HCT116 (cell line): Measurements from ENCODE around the gene INTS6L. TPM values are rescaled to one million over a fixed set of nuclear protein-coding genes. Genes with fewer than 3 reads are reported as not detected.

Source experiments
- ATAC-seq: fragments of 200-7000 bp; cut with Tn5 transposase; 2 replicates; pipeline ENCODE4 v1.9.1; 2020; ENCODE audit warnings: mild to moderate bottlenecking, moderate library complexity
- BruUV-seq: library from RNA; stranded (reverse); fragments of 400-500 nt; replicated peaks from 2 replicates; lab custom pipeline; 2021; lab: Mats Ljungman, UMichigan
- CTCF ChIA-PET: fragments of 300-600 bp; sonication (Branson Sonifier 250); formaldehyde crosslinking; loops from one replicate; lab custom pipeline; 2021; ENCODE audit warnings: antibody characterized with exemption; lab: Charles Lee
- POLR2A ChIA-PET: fragments of 300-600, 350-600 bp; sonication (Branson Sonifier 250); formaldehyde crosslinking; loops from one replicate; lab custom pipeline; 2021; ENCODE audit warnings: antibody characterized with exemption; lab: Charles Lee
- RAD21 ChIA-PET, 2 experiments: fragments of 300-600 bp; sonication (Branson Sonifier 250); formaldehyde crosslinking; loops; one replicate each; lab custom pipeline; 2023; ENCODE audit warnings: low total read pairs in 2 of 2; ENCODE audit not compliant: uncharacterized antibody in 2 of 2, unreplicated experiment in 2 of 2, low non-redundant PET in 1 of 2; lab: Charles Lee
- DNase-seq: peaks from one replicate; pipeline ENCODE4 v3.0.0-alpha.2; 2010; ENCODE audit warnings: low read depth, low spot score
- H2AFZ ChIP-seq: fragments of 200-600 bp; shearing (Covaris generic), sonication (generic); 2 replicates; pipeline ENCODE4 v1.6.1; 2017; ENCODE audit warnings: low read depth, mixed run types, mixed read lengths, antibody characterized with exemption, low read length; ENCODE audit not compliant: poor library complexity, severe bottlenecking
- H3K27ac ChIP-seq: 2 replicates; pipeline ENCODE4 v1.5.1; 2012; ENCODE audit warnings: low read depth, low read length
- H3K27me3 ChIP-seq: fragments of 200-600 bp; sonication (generic); 2 replicates; pipeline ENCODE4 v1.6.1; 2016; ENCODE audit warnings: mixed run types, low read length, mixed read lengths; ENCODE audit not compliant: insufficient read depth
- H3K36me3 ChIP-seq, 2 experiments: fragments of 200-500 bp in 1 of 2; fragments of 200-600 bp in 1 of 2; sonication (Bioruptor generic) in 1 of 2; sonication (generic) in 1 of 2; 2 replicates each; pipeline versions ENCODE4 v1.5.1 to v1.6.1; 2014 to 2016; ENCODE audit warnings: low read length in 2 of 2, inconsistent platforms in 1 of 2, mixed read lengths in 1 of 2, mixed run types in 1 of 2; ENCODE audit not compliant: insufficient read depth in 2 of 2, control insufficient read depth in 1 of 2
- H3K4me1 ChIP-seq, 2 experiments: fragments of 200-600 bp in 1 of 2; sonication (generic) in 1 of 2; 2 replicates each; pipeline versions ENCODE4 v1.5.1 to v1.6.1; 2012 to 2017; ENCODE audit warnings: low read length in 2 of 2, inconsistent platforms in 1 of 2, mild to moderate bottlenecking in 1 of 2, mixed read lengths in 1 of 2, mixed run types in 1 of 2, moderate library complexity in 1 of 2; ENCODE audit not compliant: insufficient read depth in 2 of 2, control insufficient read depth in 1 of 2
- H3K4me2 ChIP-seq: fragments of 200-600 bp; sonication (generic); 2 replicates; pipeline ENCODE4 v1.6.1; 2017; ENCODE audit warnings: mixed run types, low read length, mixed read lengths
- H3K4me3 ChIP-seq, 2 experiments: fragments of 200-600 bp in 1 of 2; sonication (generic) in 1 of 2; replicated peaks in 1 of 2; 2 replicates each; pipeline ENCODE4 v1.5.1; 2011 to 2016; ENCODE audit warnings: low read length in 2 of 2, control low read depth in 1 of 2, low read depth in 1 of 2, mild to moderate bottlenecking in 1 of 2, mixed read lengths in 1 of 2, mixed run types in 1 of 2
- H3K79me2 ChIP-seq: fragments of 200-600 bp; sonication (generic); 2 replicates; pipeline ENCODE4 v1.6.1; 2017; ENCODE audit warnings: mild to moderate bottlenecking, mixed run types, low read length, moderate library complexity, mixed read lengths; ENCODE audit not compliant: insufficient read depth
- H3K9ac ChIP-seq: fragments of 200-600 bp; sonication (generic); 2 replicates; pipeline ENCODE4 v1.6.1; 2016; ENCODE audit warnings: low read length, mixed read lengths
- H3K9me2 ChIP-seq: fragments of 200-600 bp; sonication (generic), shearing (Covaris generic); 2 replicates; pipeline ENCODE4 v1.6.1; 2017; ENCODE audit warnings: mixed run types, mild to moderate bottlenecking, moderate library complexity; ENCODE audit not compliant: insufficient read depth
- H3K9me3 ChIP-seq, 2 experiments: fragments of 200-500 bp in 1 of 2; fragments of 200-600 bp in 1 of 2; sonication (Bioruptor generic) in 1 of 2; sonication (generic) in 1 of 2; 2 replicates each; pipeline ENCODE4 v1.6.1; 2014 to 2017; ENCODE audit warnings: low read length in 2 of 2, mixed read lengths in 2 of 2, inconsistent platforms in 1 of 2, low read depth in 1 of 2, mild to moderate bottlenecking in 1 of 2, mixed run types in 1 of 2, moderate library complexity in 1 of 2; ENCODE audit not compliant: control insufficient read depth in 1 of 2, insufficient read depth in 1 of 2
- H4K20me1 ChIP-seq: fragments of 200-600 bp; sonication (generic), shearing (Covaris generic); 2 replicates; pipeline ENCODE4 v1.6.1; 2017; ENCODE audit warnings: mixed run types, mild to moderate bottlenecking, moderate library complexity; ENCODE audit not compliant: insufficient read depth
- EZH2 ChIP-seq: fragments of 200-600 bp; sonication (generic); IDR thresholded peaks from 2 replicates; pipeline ENCODE4 v1.6.1; 2017; ENCODE audit warnings: antibody characterized with exemption, mixed run types
- EZH2phosphoT487 ChIP-seq: fragments of 200-600 bp; IDR thresholded peaks from 2 replicates; pipeline ENCODE4 v1.6.1; 2018; ENCODE audit warnings: antibody characterized with exemption, borderline replicate concordance
- JUND ChIP-seq: IDR thresholded peaks from 2 replicates; pipeline ENCODE4 v1.6.1; 2012
- MAX ChIP-seq: IDR thresholded peaks from 2 replicates; pipeline ENCODE4 v1.6.1; 2012
- POLR2A ChIP-seq: IDR thresholded peaks from 2 replicates; pipeline ENCODE4 v1.7.0; 2011; ENCODE audit warnings: borderline replicate concordance; ENCODE audit not compliant: insufficient read depth, insufficient read length; ENCODE audit errors: extremely low read depth
- RAD21 ChIP-seq: IDR thresholded peaks from 2 replicates; pipeline ENCODE4 v1.6.1; 2012; ENCODE audit warnings: low read depth, mild to moderate bottlenecking
- SP1 ChIP-seq: IDR thresholded peaks from 2 replicates; pipeline ENCODE4 v1.6.1; 2012; ENCODE audit warnings: low read depth
- TCF7L2 ChIP-seq: IDR thresholded peaks from 2 replicates; pipeline ENCODE4 v1.7.0; 2011; ENCODE audit warnings: borderline replicate concordance, inconsistent platforms; ENCODE audit not compliant: insufficient read depth, insufficient read length; ENCODE audit errors: extremely low read depth
- YY1 ChIP-seq: IDR thresholded peaks from 2 replicates; pipeline ENCODE4 v1.6.1; 2011; ENCODE audit warnings: low read length, low read depth, moderate library complexity, mild to moderate bottlenecking; ENCODE audit not compliant: insufficient replicate concordance; ENCODE audit errors: extremely low read depth
- ZBTB33 ChIP-seq: IDR thresholded peaks from 2 replicates; pipeline ENCODE4 v1.6.1; 2011; ENCODE audit warnings: mild to moderate bottlenecking, low read length, moderate library complexity; ENCODE audit not compliant: insufficient replicate concordance; ENCODE audit errors: extremely low read depth
- ZFX ChIP-seq: fragments of 450-650 bp; IDR thresholded peaks from 2 replicates; pipeline ENCODE4 v1.6.1; 2017
- intact Hi-C: fragments of 100-400 bp; cut with micrococcal nuclease; formaldehyde crosslinking; loops from 2 replicates; pipeline ENCODE4 v1.10.0; 2022
- total RNA-seq: library from RNA; stranded (reverse); gene quantifications from one replicate; pipeline ENCODE4 v1.2.1, GENCODE V29; 2021; ENCODE audit not compliant: unreplicated experiment

The INTS6L gene
- total RNA-seq, 1 experiment from 2014 or later, result 3.6 TPM

- Histone ChIP-seq H3K27ac (no peak overlapping the region), H4K20me1 (no peaks in the 10 kb centered on the region), H3K79me2 (no peaks in the 10 kb centered on the region), H3K4me1 (no peaks in the 10 kb centered on the region), H2AFZ (no peak overlapping the region), H3K27me3 (no peaks in the 10 kb centered on the region), H3K9me3 (no peaks in the 10 kb centered on the region), H3K4me3 (no peak overlapping the region), H3K4me2 (no peak overlapping the region), H3K36me3 (no peaks in the 10 kb centered on the region), H3K9ac (no peak overlapping the region), H3K9me2 (no peaks in the 10 kb centered on the region)
- TF ChIP-seq RAD21, result no peak
- no peak for TF ChIP-seq YY1
- TF ChIP-seq ZFX, result no peak
- TF ChIP-seq SP1, result no peak
- no peak for TF ChIP-seq JUND
- no peak for TF ChIP-seq EZH2
- no peak for TF ChIP-seq ZBTB33
- no peak for TF ChIP-seq TCF7L2
- TF ChIP-seq POLR2A, result no peak
- TF ChIP-seq MAX, result no peak
- TF ChIP-seq EZH2phosphoT487, result no peak
- intact Hi-C loops, result no loop called here
- ChIA-PET RAD21 (no interaction called here), POLR2A (no interaction called here), CTCF (no interaction called here)
- no peak for ATAC-seq
- DNase-seq, result no peak
- no TSS peak for BruUV-seq
These were observed 38.7 kb upstream of the INTS6L start for GRCh38 chrX:135481696-135482179.
